ENCODE data around the gene STX16.

Gene STX16

DNA sequence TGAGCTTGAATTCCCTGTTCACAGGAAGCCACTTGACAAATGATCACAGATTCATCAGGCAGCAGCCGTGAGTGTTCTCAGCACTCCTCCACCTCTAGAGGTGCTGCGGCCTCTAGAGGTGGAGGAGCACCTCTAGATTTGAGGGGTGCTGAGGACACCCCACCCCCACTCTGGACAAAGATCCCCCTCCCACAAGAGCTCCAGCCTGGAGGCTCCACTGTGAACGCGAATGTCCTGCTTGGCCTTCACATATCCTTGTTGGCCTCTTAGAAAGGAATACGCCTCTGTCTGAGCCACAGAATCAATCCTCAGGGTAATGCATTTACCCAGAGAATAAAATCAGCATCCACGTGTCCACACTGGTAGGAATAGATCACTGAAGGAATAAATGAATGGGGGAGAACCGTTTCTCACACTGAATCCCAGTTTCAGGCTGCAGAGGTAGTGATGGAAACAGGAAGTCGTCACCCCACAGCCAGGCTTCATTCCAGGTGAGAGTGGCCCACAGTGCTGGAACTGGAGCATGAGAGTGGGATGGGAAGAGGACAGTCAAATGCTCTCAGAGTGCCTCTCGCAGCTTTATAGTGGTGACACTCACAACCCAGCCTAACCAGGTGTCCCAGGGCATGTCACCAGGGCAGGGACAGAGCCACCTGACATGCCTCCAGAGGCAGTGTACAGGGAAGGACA is 58.1 kb downstream of the STX16 start:
- no peak overlapping the region for H3K27ac ChIP-seq (ENCODE audit: low read depth, low read length, poor library complexity, severe bottlenecking)
- TF ChIP-seq EZH2 (IDR thresholded peaks at IDR 0.05; ENCODE audit: borderline replicate concordance, low read length), result no peak
- TF ChIP-seq, protein P1, sequence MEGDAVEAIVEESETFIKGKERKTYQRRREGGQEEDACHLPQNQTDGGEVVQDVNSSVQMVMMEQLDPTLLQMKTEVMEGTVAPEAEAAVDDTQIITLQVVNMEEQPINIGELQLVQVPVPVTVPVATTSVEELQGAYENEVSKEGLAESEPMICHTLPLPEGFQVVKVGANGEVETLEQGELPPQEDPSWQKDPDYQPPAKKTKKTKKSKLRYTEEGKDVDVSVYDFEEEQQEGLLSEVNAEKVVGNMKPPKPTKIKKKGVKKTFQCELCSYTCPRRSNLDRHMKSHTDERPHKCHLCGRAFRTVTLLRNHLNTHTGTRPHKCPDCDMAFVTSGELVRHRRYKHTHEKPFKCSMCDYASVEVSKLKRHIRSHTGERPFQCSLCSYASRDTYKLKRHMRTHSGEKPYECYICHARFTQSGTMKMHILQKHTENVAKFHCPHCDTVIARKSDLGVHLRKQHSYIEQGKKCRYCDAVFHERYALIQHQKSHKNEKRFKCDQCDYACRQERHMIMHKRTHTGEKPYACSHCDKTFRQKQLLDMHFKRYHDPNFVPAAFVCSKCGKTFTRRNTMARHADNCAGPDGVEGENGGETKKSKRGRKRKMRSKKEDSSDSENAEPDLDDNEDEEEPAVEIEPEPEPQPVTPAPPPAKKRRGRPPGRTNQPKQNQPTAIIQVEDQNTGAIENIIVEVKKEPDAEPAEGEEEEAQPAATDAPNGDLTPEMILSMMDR (IDR thresholded peaks at IDR 0.05; ENCODE audit: low read length), result no peak
- no peaks in the 10 kb centered on the region; the same call in 1 of the 2 replicates for H3K36me3 ChIP-seq (ENCODE audit: insufficient read depth, low read length)

DNA sequence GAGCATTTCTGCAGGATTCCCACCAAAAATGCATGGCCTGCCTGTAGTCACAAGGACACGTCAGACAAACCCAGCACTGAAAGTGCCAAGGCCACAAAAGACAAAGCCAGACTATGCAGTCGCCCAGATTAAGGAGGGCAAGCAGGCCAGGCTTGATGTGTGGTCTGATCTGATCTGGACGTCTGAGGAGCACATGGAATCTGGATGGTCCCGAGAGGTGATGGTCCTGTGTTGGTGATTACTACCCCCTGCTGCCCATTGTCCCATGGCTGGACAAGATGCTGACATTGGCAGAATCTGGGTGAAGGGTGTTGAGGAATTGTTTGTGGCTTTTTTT is 58.6 kb downstream of the STX16 start:
- H3K27me3 ChIP-seq (ENCODE audit: insufficient read depth, low read length), result no peaks in the 10 kb centered on the region
- H3K4me3 ChIP-seq (ENCODE audit: low read depth, low read length, poor library complexity, severe bottlenecking), result no peak overlapping the region
- no peak overlapping the region for H3K27ac ChIP-seq (ENCODE audit: low read depth, low read length, poor library complexity, severe bottlenecking)
- TF ChIP-seq, protein P1 (IDR thresholded peaks at IDR 0.05; ENCODE audit: low read length), result no peak
- no peak for TF ChIP-seq EZH2 (IDR thresholded peaks at IDR 0.05; ENCODE audit: borderline replicate concordance, low read length)
- H3K79me2 ChIP-seq (ENCODE audit: insufficient read depth, low read length), result no peaks in the 10 kb centered on the region
- no peak overlapping the region for H3K9ac ChIP-seq (ENCODE audit: low read length)
- H4K20me1 ChIP-seq (ENCODE audit: insufficient read depth, low read length), result no peaks in the 10 kb centered on the region
- H3K9me2 ChIP-seq (ENCODE audit: low read depth, low read length), result no peaks in the 10 kb centered on the region
- H3K9me3 ChIP-seq (ENCODE audit: low read length), result no peaks in the 10 kb centered on the region
- no peak overlapping the region for H3K4me2 ChIP-seq (ENCODE audit: low read length)
- no peaks in the 10 kb centered on the region for H3F3A ChIP-seq (ENCODE audit: insufficient read depth, low read length)
- H3K36me3 ChIP-seq (ENCODE audit: insufficient read depth, low read length), result no peaks in the 10 kb centered on the region
- H2AFZ ChIP-seq (ENCODE audit: low read length), result no peak overlapping the region
- no peaks in the 10 kb centered on the region for H3K4me1 ChIP-seq (ENCODE audit: insufficient read depth, low read length, severe bottlenecking)

More for the DNA sequence above, 58.1 kb downstream of the STX16 start:
- H2AFZ ChIP-seq (ENCODE audit: low read length), result no peak overlapping the region
- no peak overlapping the region for H3K4me3 ChIP-seq (ENCODE audit: low read depth, low read length, poor library complexity, severe bottlenecking)
- H3K9ac ChIP-seq (ENCODE audit: low read length), result no peak overlapping the region
- no peaks in the 10 kb centered on the region for H3F3A ChIP-seq (ENCODE audit: insufficient read depth, low read length)
- no peaks in the 10 kb centered on the region for H3K9me2 ChIP-seq (ENCODE audit: low read depth, low read length)
- no peaks in the 10 kb centered on the region for H3K9me3 ChIP-seq (ENCODE audit: low read length)
- no peaks in the 10 kb centered on the region for H3K4me1 ChIP-seq (ENCODE audit: insufficient read depth, low read length, severe bottlenecking)
- no peak overlapping the region for H3K4me2 ChIP-seq (ENCODE audit: low read length)
- H3K79me2 ChIP-seq (ENCODE audit: insufficient read depth, low read length), result no peaks in the 10 kb centered on the region
- no peaks in the 10 kb centered on the region for H4K20me1 ChIP-seq (ENCODE audit: insufficient read depth, low read length)
- H3K27me3 ChIP-seq (ENCODE audit: insufficient read depth, low read length), result no peaks in the 10 kb centered on the region

DNA sequence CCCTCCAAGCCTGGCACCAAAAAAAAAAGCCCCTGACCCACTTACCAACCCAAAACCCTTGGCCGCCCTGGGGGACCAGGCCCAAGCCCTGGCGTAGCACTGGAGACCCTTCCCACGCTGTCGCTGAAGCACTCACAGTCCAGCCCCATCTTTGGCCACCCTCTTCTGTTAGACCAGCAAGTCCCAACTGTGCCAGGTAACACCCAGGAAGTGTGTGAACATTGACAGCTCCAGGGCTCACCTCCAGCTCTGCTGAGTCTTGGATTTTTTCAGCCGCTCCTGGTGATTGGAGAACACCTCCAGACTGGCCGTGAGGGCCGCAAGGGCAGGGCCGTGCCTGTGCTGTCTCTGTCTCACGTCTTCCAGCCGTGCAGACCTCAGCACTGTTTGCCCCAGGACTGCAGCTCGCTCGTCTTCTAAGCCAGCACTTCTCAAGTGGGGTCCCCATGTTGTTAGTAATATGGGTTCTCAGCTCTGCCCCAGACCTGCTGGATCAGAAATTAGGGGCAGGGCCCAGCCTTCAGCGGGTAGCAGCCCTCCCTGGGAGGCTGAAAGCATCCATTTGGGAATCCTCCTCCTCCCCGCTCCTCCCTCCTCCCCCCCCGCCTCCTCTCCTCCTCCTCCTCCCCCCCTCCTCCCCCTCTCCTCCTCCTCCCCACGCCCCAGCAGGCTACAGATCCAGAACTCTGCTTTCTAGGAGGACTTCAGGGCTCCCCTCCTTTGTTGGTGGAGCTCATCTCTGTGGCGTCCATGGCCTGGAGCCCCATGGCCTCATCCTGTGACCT is 59.6 kb downstream of the STX16 start:
- Histone ChIP-seq H3K9ac (ENCODE audit: low read length) (no peak overlapping the region), H3K4me2 (ENCODE audit: low read length) (no peak overlapping the region), H3K79me2 (ENCODE audit: insufficient read depth, low read length) (no peaks in the 10 kb centered on the region), H3K9me2 (ENCODE audit: low read depth, low read length) (no peaks in the 10 kb centered on the region), H3K27ac (ENCODE audit: low read depth, low read length, poor library complexity, severe bottlenecking) (no peak overlapping the region), H4K20me1 (ENCODE audit: insufficient read depth, low read length) (no peaks in the 10 kb centered on the region), H3K9me3 (ENCODE audit: low read length) (no peaks in the 10 kb centered on the region), H3K4me1 (ENCODE audit: insufficient read depth, low read length, severe bottlenecking) (no peaks in the 10 kb centered on the region), H2AFZ (ENCODE audit: low read length) (no peak overlapping the region), H3F3A (ENCODE audit: insufficient read depth, low read length) (no peaks in the 10 kb centered on the region), H3K4me3 (ENCODE audit: low read depth, low read length, poor library complexity, severe bottlenecking) (no peak overlapping the region), H3K36me3 (ENCODE audit: insufficient read depth, low read length) (no peaks in the 10 kb centered on the region), H3K27me3 (ENCODE audit: insufficient read depth, low read length) (no peaks in the 10 kb centered on the region)
- TF ChIP-seq, protein P1 (IDR thresholded peaks at IDR 0.05; ENCODE audit: low read length), result no peak
- no peak for TF ChIP-seq EZH2 (IDR thresholded peaks at IDR 0.05; ENCODE audit: borderline replicate concordance, low read length)
